ENCODE results near the gene DHRS2.
"Not testable (repeated sequence)": the region's sequence is repeated elsewhere in the genome, so short reads cannot be mapped to it uniquely, and the experiment has no call there.

DHRS2 gene

DNA sequence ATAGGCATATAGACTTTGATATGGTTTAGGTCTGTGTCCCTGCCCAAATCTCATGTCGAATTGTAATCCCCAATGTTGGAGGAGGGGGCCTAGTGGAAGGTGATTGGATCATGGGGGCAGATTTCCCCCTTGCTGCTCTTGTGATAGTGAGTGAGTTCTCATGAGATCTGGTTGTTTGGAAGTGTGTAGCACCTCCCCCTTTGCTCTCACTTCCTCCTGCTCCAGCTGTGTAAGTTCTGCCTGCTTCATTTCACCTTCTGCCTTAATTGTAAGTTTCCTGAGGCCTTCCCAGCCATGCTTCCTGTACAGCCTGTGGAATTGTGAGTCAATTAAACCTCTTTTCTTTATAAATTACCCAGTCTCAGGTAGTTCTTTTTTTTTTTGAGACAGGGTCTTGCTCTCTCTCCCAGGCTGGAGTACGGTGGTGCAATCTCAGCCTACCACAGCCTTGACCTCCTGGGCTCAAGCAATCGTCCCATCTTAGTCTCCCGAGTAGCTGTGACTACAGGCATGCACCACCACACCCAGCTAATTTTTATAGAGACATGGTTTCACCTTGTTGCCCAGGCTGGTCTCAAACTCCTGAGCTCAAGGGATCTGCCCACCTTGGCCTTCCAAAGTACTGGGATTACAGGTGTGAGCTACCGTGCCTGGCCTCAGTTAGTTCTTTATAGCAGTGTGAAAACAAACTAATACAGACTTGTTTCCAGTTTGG lies 1.3 kb upstream of the DHRS2 start:
- not testable (repeated sequence) for DNase-seq

GRCh38 chr14:23637312-23637654 lies 1.1 kb downstream of the DHRS2 start:
- not testable (repeated sequence) for DNase-seq

- not testable (repeated sequence) for DNase-seq
Measured at GRCh38 chr14:23637655-23638413, 1.7 kb downstream of the DHRS2 start.

DNA sequence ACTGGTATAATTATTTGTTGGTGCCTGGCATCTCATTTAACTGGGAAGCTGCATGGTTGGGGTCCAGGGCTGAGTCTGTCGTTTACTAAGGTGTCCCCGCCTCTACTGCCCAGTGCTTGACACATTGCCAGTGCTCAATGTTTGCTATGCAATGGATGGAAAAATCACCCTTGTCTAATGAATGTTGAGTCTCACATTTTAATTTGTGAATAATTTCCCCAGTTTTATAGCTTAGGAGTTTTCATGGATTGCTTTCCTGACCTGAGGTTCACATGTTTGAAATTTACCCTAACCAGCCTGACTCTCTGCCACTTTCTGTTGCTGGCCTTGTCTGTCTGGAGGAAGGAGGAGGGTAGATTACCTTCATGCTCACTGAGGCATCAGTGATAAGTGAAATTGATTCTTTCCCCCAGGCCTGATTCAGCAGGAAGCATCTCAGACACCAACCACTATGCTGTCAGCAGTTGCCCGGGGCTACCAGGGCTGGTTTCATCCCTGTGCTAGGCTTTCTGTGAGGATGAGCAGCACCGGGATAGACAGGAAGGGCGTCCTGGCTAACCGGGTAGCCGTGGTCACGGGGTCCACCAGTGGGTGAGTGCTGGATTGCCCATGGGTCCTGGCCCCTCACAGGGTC lies 2.4 kb downstream of the DHRS2 start:
- DNase-seq: no peak

DNA sequence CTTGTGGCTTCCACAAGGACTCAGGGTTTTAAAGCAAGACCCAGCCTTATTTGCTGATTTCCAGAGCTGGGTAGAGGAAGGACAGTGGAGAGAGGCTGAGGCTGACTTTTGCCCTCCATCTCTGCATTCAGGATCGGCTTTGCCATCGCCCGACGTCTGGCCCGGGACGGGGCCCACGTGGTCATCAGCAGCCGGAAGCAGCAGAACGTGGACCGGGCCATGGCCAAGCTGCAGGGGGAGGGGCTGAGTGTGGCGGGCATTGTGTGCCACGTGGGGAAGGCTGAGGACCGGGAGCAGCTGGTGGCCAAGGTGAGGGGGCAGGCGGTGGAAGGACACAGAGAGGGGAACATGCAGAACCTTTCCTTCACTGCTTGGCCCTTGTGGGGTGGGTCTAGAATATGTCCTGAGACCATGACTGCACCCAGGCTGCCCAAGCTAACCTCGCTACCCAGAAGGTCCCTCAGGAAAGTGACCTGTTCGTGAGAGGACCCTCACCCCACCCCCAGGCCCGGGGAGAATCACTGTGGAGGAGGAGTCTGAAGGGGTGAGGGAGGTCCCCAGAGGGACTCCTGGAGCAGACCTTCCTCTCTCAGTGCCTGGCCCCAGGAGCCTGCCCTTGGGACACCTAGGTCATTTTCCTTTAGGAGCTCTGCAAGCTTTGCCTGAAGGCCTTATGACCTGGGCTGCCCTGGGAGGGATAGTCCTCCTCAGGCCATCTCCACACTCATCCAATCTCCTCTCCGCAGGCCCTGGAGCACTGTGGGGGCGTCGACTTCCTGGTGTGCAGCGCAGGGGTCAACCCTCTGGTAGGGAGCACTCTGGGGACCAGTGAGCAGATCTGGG lies 3.1 kb downstream of the DHRS2 start:
- DNase-seq: no peak

GRCh38 chr14:23639891-23640523 lies 3.8 kb downstream of the DHRS2 start:
- no peak for DNase-seq

DNA sequence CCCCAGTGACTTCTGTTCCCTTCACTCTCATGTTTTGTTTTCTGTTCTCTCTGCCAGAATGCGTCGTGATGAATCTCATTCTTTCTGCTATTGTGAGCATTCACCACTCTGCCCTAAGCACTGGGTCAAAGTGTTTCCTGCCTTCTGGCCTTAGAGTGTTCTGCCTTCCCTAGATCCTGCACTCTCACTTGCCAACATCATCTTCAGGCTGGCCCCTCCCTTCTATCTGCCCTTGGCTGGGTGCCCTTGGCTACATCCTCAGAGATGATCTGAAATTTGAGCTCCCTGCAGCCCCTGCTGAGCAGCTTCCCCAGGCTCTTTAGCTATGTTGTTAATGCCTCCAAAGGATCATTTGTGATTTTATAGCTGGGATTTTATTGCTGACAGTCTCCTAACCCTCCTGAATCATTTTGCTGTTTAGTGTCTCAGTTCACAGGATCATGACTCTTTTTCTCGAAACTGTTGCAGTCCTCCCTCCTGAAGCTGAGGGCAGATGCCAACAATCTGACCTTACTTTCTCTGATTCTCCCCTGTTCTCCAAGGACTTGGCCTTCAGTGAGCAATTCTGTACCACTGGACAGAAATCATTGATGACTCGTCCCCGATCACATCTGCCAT lies 4.5 kb downstream of the DHRS2 start:
- DNase-seq: peak; percentile 86

- DNase-seq: no peak
Measured at GRCh38 chr14:23641180-23641914, 5.2 kb downstream of the DHRS2 start.

GRCh38 chr14:23641915-23642588 lies 5.9 kb downstream of the DHRS2 start:
- no peak for DNase-seq

DNA sequence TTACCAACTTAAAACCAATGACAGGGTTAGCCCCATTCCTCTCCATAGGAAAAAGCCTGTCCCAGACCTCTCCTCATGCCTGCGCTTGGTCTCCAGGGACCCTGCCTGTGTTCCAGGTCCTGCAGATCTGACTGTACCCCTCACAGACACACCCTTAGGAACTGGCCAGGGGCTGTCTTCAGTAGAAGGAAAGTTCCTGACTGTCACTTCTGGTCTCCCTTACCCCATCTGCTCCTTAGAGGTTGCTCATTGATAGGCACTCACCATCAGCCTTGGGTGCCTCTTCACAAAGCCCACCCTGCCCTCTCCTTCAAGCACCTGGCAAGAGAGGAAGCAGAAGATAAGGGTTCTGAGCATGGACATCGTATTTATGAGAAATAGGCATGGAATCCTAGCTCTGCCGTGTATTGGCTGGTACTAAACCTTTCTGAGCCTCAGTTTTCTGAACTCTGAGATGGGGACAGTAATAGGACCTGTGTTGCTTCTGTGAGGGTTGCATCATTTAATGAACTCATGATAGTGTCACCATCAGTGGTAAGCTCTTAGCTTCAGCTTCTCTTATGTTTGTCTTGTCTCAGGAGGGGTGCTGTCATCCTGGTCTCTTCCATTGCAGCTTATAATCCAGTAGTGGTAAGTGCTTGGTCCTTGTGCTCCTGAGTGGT lies 7.5 kb downstream of the DHRS2 start:
- no peak for DNase-seq

- no peak for DNase-seq
Measured at GRCh38 chr14:23644195-23644918, 8.2 kb downstream of the DHRS2 start.

GRCh38 chr14:23644919-23645336 lies 8.8 kb downstream of the DHRS2 start:
- DNase-seq: no peak

DNA sequence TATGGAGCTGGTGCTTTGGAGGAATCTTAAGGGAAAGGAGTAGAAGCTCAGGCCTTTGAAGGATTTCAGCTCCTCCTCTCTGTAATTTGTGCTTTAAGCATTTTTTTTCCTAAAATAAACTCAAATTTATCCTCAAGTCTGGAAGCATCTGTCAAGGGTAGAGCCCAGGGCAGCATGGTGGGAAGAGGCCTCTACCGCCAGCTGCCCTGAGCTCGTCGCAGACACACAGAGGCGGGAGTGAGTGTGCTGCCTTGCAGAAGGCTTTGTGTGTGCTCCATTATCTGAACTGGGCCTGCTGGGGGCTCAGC lies 9.3 kb downstream of the DHRS2 start:
- DNase-seq: no peak

- no peak for DNase-seq
Measured at GRCh38 chr14:23645812-23646647, 9.9 kb downstream of the DHRS2 start.

DNA sequence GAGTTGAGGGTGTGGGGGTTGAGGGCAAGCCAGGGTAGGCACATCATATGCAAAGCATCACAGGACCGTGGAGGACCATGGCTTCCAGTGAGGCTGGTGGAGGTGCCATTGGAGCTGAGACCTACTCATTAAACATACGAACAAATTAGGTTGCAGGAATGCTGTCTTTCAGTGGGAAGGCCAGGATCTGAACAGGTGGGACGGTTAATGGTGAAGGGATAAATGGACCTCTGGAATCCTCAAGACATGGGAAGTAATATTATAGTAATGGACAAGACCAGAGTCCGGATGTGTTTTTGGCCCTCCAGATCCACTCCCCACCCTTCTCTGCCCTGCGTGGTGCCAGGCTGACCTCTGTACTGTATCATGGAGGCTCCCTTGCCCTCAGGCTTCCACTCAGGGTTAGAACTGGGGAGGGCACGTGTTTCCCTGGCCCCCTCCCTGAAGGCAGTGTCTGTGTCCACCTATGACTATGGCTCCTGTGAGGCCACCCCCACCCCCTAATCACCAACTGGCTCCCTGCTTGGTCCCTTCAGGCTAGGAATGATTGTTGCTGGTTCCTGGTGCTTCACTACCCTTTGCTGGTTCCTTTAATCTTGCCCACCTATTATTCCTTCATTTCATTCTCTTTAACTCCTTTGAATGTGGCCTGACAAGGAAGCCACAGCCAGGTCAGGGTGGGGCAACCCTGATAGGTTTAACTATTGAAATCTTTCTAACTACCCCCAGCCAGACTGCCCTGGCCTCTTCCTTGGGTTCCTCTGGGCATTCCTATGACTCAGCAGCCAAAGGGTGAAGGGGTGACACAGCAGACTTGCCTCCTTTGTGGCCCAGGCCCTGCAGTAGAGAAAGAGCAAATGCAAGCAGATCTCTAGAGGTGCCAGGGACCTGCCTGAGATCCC lies 10.7 kb downstream of the DHRS2 start:
- DNase-seq: no peak

GRCh38 chr14:23647619-23648018 lies 11.5 kb downstream of the DHRS2 start:
- DNase-seq: no peak

- no peak for DNase-seq
Measured at GRCh38 chr14:23648764-23649460, 12.7 kb downstream of the DHRS2 start.
